HEK293T (cell line): ENCODE measurements around the gene CLCN7.

Experiments
- CTCF ChIA-PET: fragments of 350-600 bp; formaldehyde crosslinking; extraction: SDS; loops from one replicate; lab custom pipeline; 2021; ENCODE audit warnings: antibody characterized with exemption, inconsistent platforms; lab: Yijun Ruan, JAX
- POLR2A ChIA-PET: fragments of 350-600 bp; formaldehyde crosslinking; extraction: SDS; loops from one replicate; lab custom pipeline; 2020; ENCODE audit warnings: antibody characterized with exemption, inconsistent platforms; lab: Yijun Ruan, JAX
- DNase-seq: peaks from one replicate; pipeline ENCODE4 v3.0.0; 2012; ENCODE audit warnings: mixed read lengths; ENCODE audit errors: extremely low spot score
- ARNT ChIP-seq: fragments of 450-650 bp; IDR thresholded peaks from 2 replicates; pipeline ENCODE4 v1.6.1; 2017; ENCODE audit warnings: mild to moderate bottlenecking
- BHLHE40 ChIP-seq: fragments of 450-650 bp; IDR thresholded peaks from 2 replicates; pipeline ENCODE4 v1.6.1; 2016; ENCODE audit warnings: mild to moderate bottlenecking, moderate library complexity, borderline replicate concordance
- CTBP1 ChIP-seq: fragments of 450-650 bp; IDR thresholded peaks from 2 replicates; pipeline ENCODE4 v1.6.1; 2016; ENCODE audit warnings: borderline replicate concordance
- ELF4 ChIP-seq: fragments of 450-650 bp; IDR thresholded peaks from 2 replicates; pipeline ENCODE4 v1.6.1; 2017; ENCODE audit warnings: antibody characterized with exemption
- FOXA1 ChIP-seq: fragments of 450-650 bp; IDR thresholded peaks from 2 replicates; pipeline ENCODE4 v1.6.1; 2016; ENCODE audit warnings: mild to moderate bottlenecking
- FOXK2 ChIP-seq: fragments of 450-650 bp; IDR thresholded peaks from 2 replicates; pipeline ENCODE4 v1.6.1; 2016; ENCODE audit warnings: mild to moderate bottlenecking
- FOXM1 ChIP-seq: fragments of 450-650 bp; IDR thresholded peaks from 2 replicates; pipeline ENCODE4 v1.6.1; 2017; ENCODE audit warnings: mild to moderate bottlenecking, borderline replicate concordance
- HDGF ChIP-seq: fragments of 450-650 bp; IDR thresholded peaks from 2 replicates; pipeline ENCODE4 v1.6.1; 2017; ENCODE audit warnings: antibody characterized with exemption, borderline replicate concordance
- L3MBTL2 ChIP-seq: fragments of 450-650 bp; conservative IDR thresholded peaks from 2 replicates; pipeline ENCODE4 v1.6.1; 2016; ENCODE audit warnings: mild to moderate bottlenecking
- LEF1 ChIP-seq: fragments of 450-650 bp; IDR thresholded peaks from 2 replicates; pipeline ENCODE4 v1.6.1; 2017; ENCODE audit warnings: mild to moderate bottlenecking, borderline replicate concordance
- NFRKB ChIP-seq: fragments of 450-650 bp; IDR thresholded peaks from 2 replicates; pipeline ENCODE4 v1.6.1; 2016; ENCODE audit warnings: mild to moderate bottlenecking, moderate library complexity
- PKNOX1 ChIP-seq: fragments of 450-650 bp; IDR thresholded peaks from 2 replicates; pipeline ENCODE4 v1.6.1; 2016
- SP1 ChIP-seq: fragments of 450-650 bp; IDR thresholded peaks from 2 replicates; pipeline ENCODE4 v1.6.1; 2017
- SUZ12 ChIP-seq: fragments of 450-650 bp; IDR thresholded peaks from 2 replicates; pipeline ENCODE4 v1.6.1; 2016; ENCODE audit warnings: mild to moderate bottlenecking
- TARDBP ChIP-seq: fragments of 450-650 bp; IDR thresholded peaks from 2 replicates; pipeline ENCODE4 v1.6.1; 2016
- ZNF384 ChIP-seq: fragments of 450-650 bp; IDR thresholded peaks from 2 replicates; pipeline ENCODE4 v1.6.1; 2016

CLCN7 gene

GRCh38 chr16:1474796-1475551 lies at the start of gene CLCN7:
CLCN7 (minus strand) TSS chr16:1475028; CDS start chr16:1474974, 54 bp downstream.
- TF ChIP-seq TARDBP = no peak
- TF ChIP-seq ARNT = no peak
- TF ChIP-seq PKNOX1 = no peak
- no peak for TF ChIP-seq NFRKB
- no peak for TF ChIP-seq BHLHE40
- peak; percentile 83 for TF ChIP-seq L3MBTL2
- TF ChIP-seq HDGF = no peak
- ChIA-PET POLR2A (interaction anchor here (0.9 to 1.0 kb wide), 2 partner anchors 16 to 18 kb away, joined by 3 to 6 read pairs; partner anchors contain the start of gene TELO2), CTCF (no interaction called here)
- peak; percentile 95 for DNase-seq

GRCh38 chr16:1524366-1524765 lies 49.5 kb upstream of the CLCN7 start:
- no peak for DNase-seq
- no peak for TF ChIP-seq FOXK2
- no peak for TF ChIP-seq HDGF
- no peak for TF ChIP-seq SUZ12
- TF ChIP-seq CTBP1 = no peak
- TF ChIP-seq NFRKB = no peak
- TF ChIP-seq ZNF384 = no peak
- TF ChIP-seq FOXA1 = no peak
- TF ChIP-seq LEF1 = no peak
- POLR2A ChIA-PET = no interaction called here
- CTCF ChIA-PET = no interaction called here

GRCh38 chr16:1523581-1524245 lies 48.9 kb upstream of the CLCN7 start:
- ChIA-PET POLR2A (no interaction called here), CTCF (no interaction called here)
- DNase-seq = no peak
- no peak for TF ChIP-seq PKNOX1
- TF ChIP-seq TARDBP = no peak
- TF ChIP-seq ZNF384 = no peak
- TF ChIP-seq NFRKB = no peak
- TF ChIP-seq LEF1 = no peak
- no peak for TF ChIP-seq ELF4
- TF ChIP-seq ARNT = no peak
- no peak for TF ChIP-seq SUZ12
- TF ChIP-seq L3MBTL2 = no peak

- ChIA-PET POLR2A (no interaction called here), CTCF (interaction anchor here (0.7 kb wide), 1 partner anchor 620 kb away, joined by 3 read pairs; no protein-coding TSS in a partner anchor)
- no peak for TF ChIP-seq LEF1
- no peak for TF ChIP-seq ZNF384
- no peak for TF ChIP-seq HDGF
- no peak for TF ChIP-seq L3MBTL2
- TF ChIP-seq NFRKB = no peak
- no peak for TF ChIP-seq ARNT
- no peak for TF ChIP-seq SP1
- TF ChIP-seq TARDBP = no peak
- no peak for TF ChIP-seq FOXM1
- TF ChIP-seq CTBP1 = no peak
- TF ChIP-seq ELF4 = no peak
- TF ChIP-seq SUZ12 = no peak
- no peak for DNase-seq
Observed at GRCh38 chr16:1520461-1520860, 45.6 kb upstream of the CLCN7 start.

- ChIA-PET CTCF (interaction anchor here (0.7 kb wide), 1 partner anchor 621 kb away, joined by 3 read pairs; no protein-coding TSS in a partner anchor), POLR2A (no interaction called here)
- no peak for DNase-seq
- TF ChIP-seq FOXK2 (no peak), ELF4 (no peak), SUZ12 (no peak), HDGF (no peak), NFRKB (no peak), BHLHE40 (no peak), TARDBP (no peak), ZNF384 (no peak)
Observed at GRCh38 chr16:1519831-1520230, 45.0 kb upstream of the CLCN7 start.

GRCh38 chr16:1518626-1519135 lies 43.9 kb upstream of the CLCN7 start:
- ChIA-PET POLR2A (no interaction called here), CTCF (no interaction called here)

GRCh38 chr16:1514507-1514906 lies 39.7 kb upstream of the CLCN7 start:
- CTCF ChIA-PET = no interaction called here
- no peak for DNase-seq
- POLR2A ChIA-PET = interaction anchor here (1.0 kb wide), 1 partner anchor 21 kb away, joined by 3 read pairs; the partner anchor contains the start of gene TELO2
- TF ChIP-seq HDGF (no peak), SP1 (no peak)

More at GRCh38 chr16:1518626-1519135, 43.9 kb upstream of the CLCN7 start:
- DNase-seq = no peak
- TF ChIP-seq SUZ12 = no peak
- no peak for TF ChIP-seq ZNF384
- TF ChIP-seq FOXK2 = no peak
- no peak for TF ChIP-seq NFRKB
- TF ChIP-seq ELF4 = no peak
- no peak for TF ChIP-seq L3MBTL2
- no peak for TF ChIP-seq ARNT
